SK-N-SH treated with all-trans-retinoic acid at 6 μM for 48 hours (cell line): ENCODE results near the gene TBC1D9B.
"Not testable (repeated sequence)": the region's sequence is repeated elsewhere in the genome, so short reads cannot be mapped to it uniquely, and the experiment has no call there.

Experiments
- ATAC-seq: fragments of 200-7000 bp; cut with Tn5 transposase; 3 replicates; pipeline ENCODE4 v1.9.1; 2020; ENCODE audit warnings: mild to moderate bottlenecking, moderate library complexity
- ARNTL ChIP-seq: fragments of 450-650 bp; formaldehyde crosslinking; IDR thresholded peaks from 2 replicates; pipeline ENCODE4 v1.5.0; 2020; ENCODE audit warnings: low read depth, mild to moderate bottlenecking, moderate library complexity, borderline replicate concordance
- BACH2 ChIP-seq: fragments of 250-450 bp; sonication (Bioruptor Pico); IDR thresholded peaks from 2 replicates; pipeline ENCODE4 v1.9.0; 2021; ENCODE audit warnings: mild to moderate bottlenecking, borderline replicate concordance
- CREB5 ChIP-seq: fragments of 250-450 bp; sonication (Bioruptor Pico); IDR thresholded peaks from 2 replicates; pipeline ENCODE4 v1.5.1; 2020; ENCODE audit warnings: low read depth, mild to moderate bottlenecking, moderate library complexity
- CSRNP3 ChIP-seq: fragments of 250-450 bp; sonication (Bioruptor Pico); IDR thresholded peaks from 2 replicates; pipeline ENCODE4 v1.5.1; 2021; ENCODE audit warnings: mild to moderate bottlenecking, moderate library complexity
- ESRRG ChIP-seq: fragments of 250-450 bp; sonication (Bioruptor Pico); IDR thresholded peaks from 2 replicates; pipeline ENCODE4 v1.6.1; 2021; ENCODE audit warnings: mild to moderate bottlenecking
- GLIS3 ChIP-seq: fragments of 250-450 bp; sonication (Bioruptor Pico); IDR thresholded peaks from 2 replicates; pipeline ENCODE4 v1.5.0; 2020; ENCODE audit warnings: mild to moderate bottlenecking, moderate library complexity
- ISL1 ChIP-seq: fragments of 250-450 bp; sonication (Bioruptor Pico); IDR thresholded peaks from 2 replicates; pipeline ENCODE4 v2.1.2; 2022; ENCODE audit warnings: mild to moderate bottlenecking, moderate library complexity
- OSR1 ChIP-seq: fragments of 250-450 bp; sonication (Bioruptor Pico); IDR thresholded peaks from 2 replicates; pipeline ENCODE4 v1.8.0; 2022; ENCODE audit warnings: moderate library complexity, mild to moderate bottlenecking, inconsistent platforms
- PATZ1 ChIP-seq: fragments of 250-450 bp; sonication (Bioruptor Pico); IDR thresholded peaks from 2 replicates; pipeline ENCODE4 v1.8.0; 2020; ENCODE audit warnings: mild to moderate bottlenecking, moderate library complexity, borderline replicate concordance
- POU6F1 ChIP-seq: fragments of 250-450 bp; sonication (Bioruptor Pico); IDR thresholded peaks from 2 replicates; pipeline ENCODE4 v1.8.0; 2021; ENCODE audit warnings: low read depth, mild to moderate bottlenecking, moderate library complexity, borderline replicate concordance
- PPARA ChIP-seq: fragments of 250-450 bp; sonication (Bioruptor Pico); IDR thresholded peaks from 2 replicates; pipeline ENCODE4 v1.5.0; 2020; ENCODE audit warnings: mild to moderate bottlenecking, borderline replicate concordance
- RARB ChIP-seq: fragments of 250-450 bp; sonication (Bioruptor Pico); IDR thresholded peaks from 2 replicates; pipeline ENCODE4 v1.8.0; 2021; ENCODE audit warnings: mild to moderate bottlenecking, moderate library complexity
- SNAI2 ChIP-seq: fragments of 250-450 bp; sonication (Bioruptor Pico); IDR thresholded peaks from 2 replicates; pipeline ENCODE4 v1.5.0; 2020; ENCODE audit warnings: mild to moderate bottlenecking, moderate library complexity
- TOX ChIP-seq: fragments of 250-450 bp; sonication (Bioruptor Pico); IDR thresholded peaks from 2 replicates; pipeline ENCODE4 v1.8.0; 2021; ENCODE audit warnings: mild to moderate bottlenecking, moderate library complexity, borderline replicate concordance
- ZC3H10 ChIP-seq: fragments of 250-450 bp; sonication (Bioruptor Pico); IDR thresholded peaks from 2 replicates; pipeline ENCODE4 v1.5.1; 2021; ENCODE audit warnings: mild to moderate bottlenecking, moderate library complexity
- ZFP30 ChIP-seq: fragments of 450-650 bp; formaldehyde crosslinking; IDR thresholded peaks from 2 replicates; pipeline ENCODE4 v1.5.0; 2022; ENCODE audit warnings: mild to moderate bottlenecking, moderate library complexity
- ZNF565 ChIP-seq: fragments of 450-650 bp; formaldehyde crosslinking; conservative IDR thresholded peaks from 2 replicates; pipeline ENCODE4 v1.5.0; 2020; ENCODE audit warnings: low read depth, mild to moderate bottlenecking, moderate library complexity

Gene TBC1D9B

GRCh38 chr5:179839328-179840256, 68.1 kb downstream of the TBC1D9B start:
- ATAC-seq, result peak; percentile 11
- TF ChIP-seq ZC3H10, result no peak
- no peak for TF ChIP-seq ZNF565
- TF ChIP-seq TOX (CRISPR knock-in tag), result no peak
- no peak for TF ChIP-seq POU6F1 (CRISPR knock-in tag)
- no peak for TF ChIP-seq PPARA (CRISPR knock-in tag)
- no peak for TF ChIP-seq OSR1 (CRISPR knock-in tag)
- no peak for TF ChIP-seq PATZ1 (CRISPR knock-in tag)
- no peak for TF ChIP-seq CREB5 (CRISPR knock-in tag)
- no peak for TF ChIP-seq ESRRG
- no peak for TF ChIP-seq ARNTL (CRISPR knock-in tag)

GRCh38 chr5:179837076-179838011, 70.4 kb downstream of the TBC1D9B start:
- no peak for ATAC-seq
- no peak for TF ChIP-seq ZC3H10
- peak; percentile 15; the same call in 1 of the 2 replicates for TF ChIP-seq RARB (CRISPR knock-in tag)

GRCh38 chr5:179836225-179837019, 71.3 kb downstream of the TBC1D9B start:
- TF ChIP-seq OSR1 (CRISPR knock-in tag) (no peak), CSRNP3 (no peak), ZC3H10 (no peak), PATZ1 (CRISPR knock-in tag) (no peak), GLIS3 (no peak), ISL1 (CRISPR knock-in tag) (no peak), SNAI2 (CRISPR knock-in tag) (no peak), ZFP30 (no peak), BACH2 (CRISPR knock-in tag) (no peak), RARB (CRISPR knock-in tag) (no peak), TOX (CRISPR knock-in tag) (no peak), ARNTL (CRISPR knock-in tag) (no peak)
- TF ChIP-seq, all 23 proteins: peak for 0
- peak; percentile 4; the same call in 2 of the 3 replicates for ATAC-seq

- ATAC-seq, result not testable (repeated sequence)
Observed at GRCh38 chr5:179834871-179835270, 72.8 kb downstream of the TBC1D9B start.
